HG02588 (cell line): ENCODE measurements around the gene WWC2.

Source experiments
- ATAC-seq: cut with Tn5 transposase; IDR thresholded peaks from one replicate; pipeline ENCODE4 v1.9.1; 2021; ENCODE audit warnings: mild to moderate bottlenecking, moderate library complexity; ENCODE audit not compliant: unreplicated experiment

WWC2 gene

DNA sequence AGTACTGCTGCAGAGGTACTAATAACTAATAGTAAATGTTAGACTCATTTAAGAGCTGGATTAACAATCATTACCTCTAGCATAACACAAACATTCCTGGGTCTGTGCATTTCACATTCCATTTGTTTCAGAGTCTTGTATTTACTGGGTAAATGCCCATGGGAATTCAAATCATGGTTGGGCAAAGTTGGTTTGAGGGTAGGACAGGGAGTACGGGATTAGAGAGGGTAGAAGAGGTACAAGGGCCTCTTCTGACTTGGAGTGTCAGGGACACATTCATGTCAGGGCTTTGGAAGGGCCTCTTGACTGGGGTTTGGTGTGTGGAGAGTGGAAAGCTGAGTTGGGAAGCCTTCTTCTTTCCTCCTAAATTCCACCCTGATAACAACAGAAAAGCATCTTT, 65.9 kb downstream of the WWC2 start:
- no peak for ATAC-seq

DNA sequence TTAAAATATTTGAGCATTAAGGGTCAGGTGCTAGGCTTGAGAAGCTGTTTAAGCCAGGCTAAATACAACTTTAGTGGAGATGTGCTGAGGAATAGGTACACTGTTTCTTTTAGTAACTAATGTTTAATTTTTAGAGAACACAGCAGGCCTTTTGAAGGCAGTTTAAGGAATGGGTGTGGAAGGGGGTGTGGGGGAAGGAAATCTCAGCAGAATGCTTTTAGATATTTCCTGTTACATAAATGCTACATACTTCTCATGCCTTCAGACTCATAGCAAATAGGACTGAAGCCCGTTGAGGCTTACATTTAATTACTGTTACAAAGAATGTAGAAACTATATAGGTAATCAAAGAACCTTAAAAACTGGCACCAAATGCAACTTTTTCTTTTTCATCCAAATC, 66.3 kb downstream of the WWC2 start:
- ATAC-seq = no peak

DNA sequence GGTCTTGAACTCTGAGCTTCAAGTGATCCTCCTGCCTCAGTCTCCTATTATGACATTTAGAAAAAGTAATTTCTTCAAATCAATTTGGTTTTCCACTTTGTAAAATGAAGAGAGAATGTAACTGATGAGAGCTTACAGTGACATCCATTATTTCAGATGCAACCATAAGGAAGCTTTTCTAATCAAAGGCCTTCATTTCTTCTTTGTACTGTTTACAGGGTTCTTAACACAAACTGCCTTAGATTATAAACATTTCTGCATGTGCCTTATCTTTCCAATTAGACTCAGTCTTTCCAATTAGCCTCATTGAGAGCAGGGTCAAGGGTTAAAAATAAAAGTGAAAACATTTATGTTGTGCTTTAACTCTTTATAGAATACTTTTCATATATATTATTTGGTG, 71.8 kb downstream of the WWC2 start:
- no peak for ATAC-seq

DNA sequence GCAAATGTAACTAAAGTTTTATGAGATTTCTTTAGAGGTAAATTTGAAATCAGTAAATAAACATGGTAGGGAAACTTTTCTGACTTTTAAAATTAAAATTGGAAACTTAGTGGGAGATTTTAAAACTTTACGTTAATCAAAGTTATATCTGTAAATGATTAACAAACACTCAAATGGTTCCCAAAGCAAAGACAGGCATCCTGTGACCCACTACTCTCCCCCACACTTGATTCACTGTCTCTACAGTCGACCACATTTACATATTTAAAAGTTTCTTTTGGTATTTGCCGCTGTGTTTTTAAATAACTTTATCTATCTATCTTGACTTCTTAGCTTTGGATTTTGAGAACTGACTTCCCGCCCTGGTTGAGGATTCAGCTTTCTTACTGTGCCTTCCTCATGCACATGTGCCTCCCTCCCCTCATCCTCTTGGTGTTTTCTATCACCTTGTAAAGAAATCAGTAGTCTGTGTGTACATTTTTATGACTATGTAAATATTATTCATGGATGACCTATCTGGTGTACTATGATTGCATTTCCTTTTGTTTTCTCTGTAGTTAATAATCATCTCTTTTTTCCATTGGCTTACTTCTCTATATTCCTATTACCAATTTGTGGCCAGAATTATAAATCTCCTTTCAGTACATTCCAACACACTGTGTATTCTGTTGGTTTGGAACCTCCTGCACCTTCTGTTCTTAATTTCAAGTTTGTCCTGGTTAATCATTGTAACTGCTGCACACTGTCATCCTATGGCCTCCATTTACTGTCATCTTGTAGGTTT, 72.6 kb downstream of the WWC2 start:
- ATAC-seq = no peak

DNA sequence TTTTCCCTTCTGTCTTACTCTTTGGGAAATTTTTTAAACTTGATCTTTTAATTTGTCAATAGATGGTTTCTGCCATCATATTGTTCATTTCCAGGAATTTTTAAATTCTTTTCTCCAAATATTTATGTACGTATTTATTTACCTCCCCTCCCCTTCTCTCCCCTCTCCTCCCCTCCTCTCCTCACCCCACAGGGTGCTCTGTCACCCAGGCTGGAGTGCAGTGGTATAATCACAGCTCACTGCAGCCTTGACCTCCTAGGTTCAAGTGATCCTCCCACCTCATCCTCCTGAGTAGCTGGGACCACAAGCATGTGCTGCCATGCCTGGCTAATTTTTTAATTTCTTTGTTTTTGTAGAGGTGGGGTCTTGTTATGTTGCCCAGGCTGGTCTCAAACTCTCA, 73.8 kb downstream of the WWC2 start:
- no peak for ATAC-seq

DNA sequence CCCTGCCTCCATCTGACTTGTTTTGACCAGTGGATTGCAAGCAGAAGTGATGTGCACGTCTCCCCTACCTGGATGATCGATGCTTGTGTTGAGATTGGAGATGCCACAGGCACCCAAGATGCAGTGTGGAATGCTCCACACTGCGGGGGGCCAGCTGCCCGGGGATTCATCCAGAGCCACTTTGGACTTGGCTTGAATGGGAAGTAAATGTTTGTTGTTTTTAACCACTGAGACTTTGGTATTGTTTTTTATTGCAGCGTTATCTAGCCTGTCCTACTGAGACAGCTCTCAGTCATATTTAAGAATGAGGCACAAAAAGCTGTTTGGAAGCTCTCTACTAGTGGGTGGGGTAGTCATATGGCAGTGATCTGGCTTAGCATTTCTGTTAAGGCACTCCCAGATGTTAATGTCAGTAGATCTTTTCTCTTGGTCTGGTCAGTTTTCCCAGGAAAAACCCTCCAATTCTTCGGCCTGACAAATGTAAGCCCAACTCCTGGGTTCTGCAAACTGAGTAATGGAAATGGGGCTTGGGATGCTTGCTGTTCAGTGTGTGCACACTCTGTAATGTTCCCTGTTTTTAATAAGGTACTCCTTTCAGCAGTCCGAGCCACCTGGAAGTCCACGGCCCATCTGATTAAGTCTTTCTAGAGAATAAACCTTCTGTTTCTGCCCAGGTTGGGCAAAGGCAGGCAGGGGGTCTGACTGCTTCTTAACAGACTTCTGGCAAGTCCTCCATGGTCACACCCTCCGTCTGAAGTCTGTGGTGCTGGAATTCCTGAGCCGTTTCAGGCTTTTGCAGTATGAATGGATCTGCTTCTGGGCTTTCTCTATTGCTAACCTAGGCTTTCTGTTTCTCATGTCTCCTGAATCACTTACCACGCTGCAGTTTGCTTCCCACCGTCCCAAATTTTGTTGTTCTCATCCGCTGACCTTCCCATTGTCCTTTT, 74.8 kb downstream of the WWC2 start:
- no peak for ATAC-seq

DNA sequence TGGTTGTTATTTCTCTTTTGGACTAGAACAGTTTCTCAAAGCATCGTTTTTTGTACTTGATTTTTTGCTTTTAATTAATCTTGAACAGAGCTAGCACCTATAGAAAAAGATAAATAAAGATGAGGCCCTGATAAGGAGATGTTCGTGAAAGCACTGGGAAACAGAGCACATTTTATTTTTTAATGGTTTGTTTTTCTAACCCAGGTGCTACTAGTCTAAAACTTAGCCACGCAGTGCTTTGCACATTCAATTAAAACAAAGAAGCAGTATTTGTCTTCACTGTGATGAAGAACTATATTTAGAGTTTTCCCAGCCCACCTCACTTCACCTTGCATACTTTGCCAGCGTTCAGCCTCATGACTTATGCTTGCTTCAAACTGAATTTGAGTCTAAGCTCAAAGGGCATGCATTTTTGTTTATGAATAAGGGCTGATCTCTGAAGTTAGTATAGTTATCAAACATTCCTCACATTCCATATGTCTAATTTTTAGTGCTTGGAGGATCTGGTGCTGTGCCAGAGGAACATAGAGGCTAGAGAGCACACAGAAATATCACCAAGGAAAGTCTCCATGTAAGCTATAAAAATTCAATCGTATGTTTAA, 76.7 kb downstream of the WWC2 start:
- ATAC-seq = no peak

DNA sequence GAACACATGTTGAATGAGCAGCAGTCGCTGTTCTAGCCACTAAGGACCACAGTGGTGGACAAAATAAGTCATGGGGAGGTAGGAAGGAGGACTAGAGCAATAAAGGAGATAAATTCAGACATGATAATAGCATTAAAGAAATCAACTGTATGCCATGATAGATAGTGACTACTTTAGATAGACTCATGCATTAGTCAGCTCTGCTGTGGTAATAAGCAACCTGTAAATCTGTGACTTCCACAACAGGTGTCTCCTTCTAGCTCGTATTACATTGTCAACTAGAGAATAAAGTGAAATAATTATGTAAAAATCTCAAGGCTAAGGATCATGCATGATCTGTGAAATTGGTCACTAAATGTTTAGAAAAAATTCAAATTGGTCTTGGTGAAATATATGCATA, 77.9 kb downstream of the WWC2 start:
- ATAC-seq = no peak

DNA sequence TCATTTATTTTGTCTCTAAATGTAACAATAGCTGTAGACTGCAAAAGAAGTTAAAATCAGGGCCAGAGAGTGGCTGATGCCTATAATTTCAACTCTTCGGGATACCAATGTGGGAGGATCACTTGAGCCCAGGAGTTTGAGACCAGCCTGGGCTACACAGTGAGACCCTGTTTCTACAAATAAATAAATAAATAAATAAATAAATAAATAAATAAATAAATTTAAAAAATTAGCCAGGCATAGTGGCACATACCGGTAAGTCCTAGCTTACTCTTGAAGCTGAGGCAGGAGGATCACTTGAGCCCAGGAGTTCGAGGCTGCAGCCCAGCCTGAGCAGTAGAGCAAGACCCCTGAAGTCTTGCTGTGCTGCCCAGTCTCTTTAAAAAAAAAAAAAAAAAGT, 79.1 kb downstream of the WWC2 start:
- no peak for ATAC-seq

DNA sequence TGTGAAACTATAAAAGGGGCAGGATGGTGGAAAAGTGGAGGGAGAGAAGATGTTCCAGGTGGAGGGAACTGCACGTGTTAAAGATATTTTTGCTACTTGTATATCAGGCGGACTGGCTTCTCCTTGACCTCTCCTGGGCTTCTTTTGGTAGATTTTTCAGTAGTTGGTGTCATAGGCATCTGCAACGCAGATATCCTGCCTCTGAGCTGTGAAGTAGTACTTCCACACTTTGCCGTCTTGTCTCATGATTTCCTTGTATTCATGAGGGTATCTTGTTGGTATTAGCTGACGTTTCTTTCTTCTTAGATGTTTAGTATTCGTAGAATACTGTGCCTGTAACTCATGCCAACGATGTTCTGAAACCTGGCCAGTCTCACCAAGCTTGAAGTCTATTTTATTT, 81.0 kb downstream of the WWC2 start:
- ATAC-seq = no peak

DNA sequence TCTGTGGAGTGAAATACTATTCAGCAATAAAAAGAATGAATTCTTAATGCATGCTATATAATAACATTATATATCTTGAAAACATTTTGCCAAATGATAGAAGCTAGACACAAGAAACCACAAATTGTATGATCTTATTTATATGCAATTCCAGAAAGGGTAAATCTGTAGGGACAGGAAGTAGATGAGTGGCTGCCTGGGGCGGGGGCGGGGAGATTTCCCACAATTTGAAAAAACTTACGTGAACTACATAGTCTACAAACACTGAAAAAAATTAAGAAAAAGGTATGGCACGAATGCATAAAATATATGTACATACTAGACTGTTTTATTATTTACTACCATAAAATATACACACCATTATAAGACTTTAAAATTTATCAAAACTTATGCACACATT, 81.6 kb downstream of the WWC2 start:
- no peak for ATAC-seq

DNA sequence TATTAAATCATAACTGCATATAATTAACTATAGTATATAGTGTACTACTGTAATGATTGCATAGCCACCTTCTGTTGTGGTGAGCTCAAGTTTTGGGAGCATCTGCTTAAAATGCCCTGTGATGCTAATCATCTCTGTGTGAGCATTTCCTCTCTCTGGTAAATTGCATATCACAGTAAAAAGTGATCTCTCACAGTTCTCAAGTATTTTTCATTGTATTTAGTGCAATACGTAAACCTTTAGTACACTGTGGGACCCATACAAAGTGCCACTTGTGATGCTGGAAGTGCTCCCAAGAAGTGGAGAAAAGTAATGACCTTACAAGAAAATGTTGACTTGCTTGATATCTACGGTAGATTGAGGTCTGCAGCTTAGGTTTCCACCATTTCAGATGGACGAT, 82.0 kb downstream of the WWC2 start:
- no peak for ATAC-seq

DNA sequence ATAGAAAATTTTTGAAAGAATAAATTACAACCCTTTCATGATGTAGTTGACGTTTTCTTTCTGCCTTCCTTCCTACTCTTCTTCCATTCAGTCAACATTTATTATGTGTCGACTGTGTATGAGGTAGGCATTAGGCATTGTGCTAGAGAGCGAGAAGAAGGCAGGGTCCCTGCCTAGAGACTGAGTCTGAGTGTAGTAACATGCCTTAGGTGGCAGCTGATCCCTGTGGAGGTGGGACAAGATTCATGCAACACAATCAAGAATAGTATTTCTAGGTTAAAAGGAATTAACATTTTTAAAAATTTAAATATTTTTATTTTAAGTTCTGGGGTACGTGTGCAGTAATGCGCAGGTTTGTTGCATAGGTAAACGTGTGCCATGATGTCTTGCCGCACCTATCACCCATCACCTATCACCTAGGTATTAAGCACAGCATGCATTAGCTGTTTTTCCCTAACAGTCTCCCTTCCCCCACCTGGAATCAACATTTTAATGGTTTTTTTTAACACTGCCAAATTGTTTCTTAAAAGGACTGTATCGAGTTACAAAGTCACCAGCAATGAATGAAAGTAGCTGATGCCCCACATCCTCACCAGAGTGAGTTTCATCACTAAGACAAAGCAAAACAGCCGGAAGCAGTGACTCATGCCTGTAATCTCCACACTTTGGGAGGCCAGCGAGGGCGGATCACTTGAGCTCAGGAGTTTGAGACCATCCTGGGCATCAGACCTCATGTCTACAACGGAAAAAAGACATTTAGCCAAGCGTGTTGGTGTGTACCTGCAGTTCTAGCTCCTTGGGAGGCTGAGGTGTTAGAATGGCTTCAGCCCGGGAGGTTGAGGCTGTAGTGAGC, 84.0 kb downstream of the WWC2 start:
- ATAC-seq = no peak

DNA sequence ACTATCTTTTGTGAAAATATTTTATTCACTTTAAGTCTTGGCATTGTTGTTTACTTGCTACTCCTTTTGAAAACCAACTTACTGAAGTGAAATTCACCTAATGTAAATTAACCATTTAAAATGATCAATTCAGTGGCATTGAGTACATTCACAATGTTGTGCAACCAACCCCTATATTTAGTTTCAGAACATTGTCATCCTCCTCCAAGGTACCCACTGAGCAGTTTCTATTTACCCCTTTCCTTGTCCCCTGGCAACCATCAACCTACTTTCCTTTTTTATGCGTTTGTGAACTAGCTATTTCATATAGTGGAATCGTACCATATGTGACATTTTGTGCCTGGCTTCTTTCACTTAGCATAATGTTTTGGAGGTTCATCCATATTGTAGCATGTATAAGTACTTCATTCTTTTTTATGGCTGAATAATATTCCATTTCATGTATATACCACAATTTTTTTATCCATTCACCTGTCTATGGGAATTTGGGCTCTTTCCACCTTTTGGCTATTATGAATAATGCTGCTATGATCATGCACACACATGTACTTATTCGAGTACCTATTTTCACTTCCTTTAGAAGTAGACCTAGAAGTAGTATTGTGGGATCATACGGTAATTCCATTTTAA, 85.0 kb downstream of the WWC2 start:
- no peak for ATAC-seq

DNA sequence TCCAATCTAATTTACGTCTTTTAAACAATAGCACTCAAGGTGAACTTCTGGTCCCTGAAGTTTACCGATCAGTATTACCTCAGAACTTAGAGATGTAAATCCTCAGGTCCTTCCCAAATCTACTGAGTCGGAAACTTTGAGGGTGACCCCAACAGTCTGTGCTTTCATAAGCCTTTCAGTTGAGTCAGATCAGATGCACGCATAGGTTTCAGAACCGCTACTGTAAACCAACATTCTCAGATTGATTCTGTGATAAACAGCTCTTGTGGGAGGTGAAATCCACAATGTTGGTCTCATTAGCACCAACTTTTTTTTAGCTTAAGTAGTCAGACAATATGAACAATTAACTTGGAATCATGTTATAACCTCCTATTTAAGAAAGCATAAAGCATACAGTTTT, 86.0 kb downstream of the WWC2 start:
- ATAC-seq = no peak

DNA sequence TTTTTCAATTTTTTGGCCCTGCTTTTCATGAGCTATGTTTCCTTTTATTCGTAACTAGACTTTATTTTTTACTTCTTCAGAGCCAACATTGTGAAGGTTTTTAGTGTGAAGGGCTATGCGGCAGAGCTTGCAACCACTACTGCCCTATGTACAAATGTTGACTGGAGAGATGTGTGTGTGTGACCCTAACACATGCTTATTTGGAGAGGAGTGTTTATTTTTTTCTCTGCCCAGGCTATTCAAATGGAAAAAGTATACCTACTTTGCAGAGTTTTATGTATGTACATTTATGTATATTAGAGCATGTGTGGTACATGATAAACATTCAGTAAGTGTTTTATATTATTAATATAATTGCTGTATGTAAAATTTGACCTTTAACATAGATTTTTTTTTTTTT, 86.5 kb downstream of the WWC2 start:
- no peak for ATAC-seq

DNA sequence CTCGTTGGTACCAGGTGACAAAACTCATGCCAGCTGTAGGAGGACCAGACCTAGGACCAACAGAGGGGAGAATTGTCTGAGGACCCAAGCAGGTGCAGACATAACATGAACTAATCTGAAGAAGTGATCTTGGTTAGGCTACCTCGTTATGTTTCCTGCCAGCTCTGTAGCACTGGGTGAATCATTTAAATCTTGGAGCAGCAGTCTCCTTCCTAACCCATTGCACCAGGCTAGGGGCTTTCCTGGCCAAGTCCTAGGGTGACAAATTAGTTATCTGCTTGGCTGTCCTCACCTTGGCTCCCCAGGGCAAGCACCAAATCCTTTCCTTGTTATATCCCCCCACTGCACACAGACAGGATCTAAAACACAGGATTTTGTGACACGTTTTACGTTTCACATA, 87.8 kb downstream of the WWC2 start:
- no peak for ATAC-seq

DNA sequence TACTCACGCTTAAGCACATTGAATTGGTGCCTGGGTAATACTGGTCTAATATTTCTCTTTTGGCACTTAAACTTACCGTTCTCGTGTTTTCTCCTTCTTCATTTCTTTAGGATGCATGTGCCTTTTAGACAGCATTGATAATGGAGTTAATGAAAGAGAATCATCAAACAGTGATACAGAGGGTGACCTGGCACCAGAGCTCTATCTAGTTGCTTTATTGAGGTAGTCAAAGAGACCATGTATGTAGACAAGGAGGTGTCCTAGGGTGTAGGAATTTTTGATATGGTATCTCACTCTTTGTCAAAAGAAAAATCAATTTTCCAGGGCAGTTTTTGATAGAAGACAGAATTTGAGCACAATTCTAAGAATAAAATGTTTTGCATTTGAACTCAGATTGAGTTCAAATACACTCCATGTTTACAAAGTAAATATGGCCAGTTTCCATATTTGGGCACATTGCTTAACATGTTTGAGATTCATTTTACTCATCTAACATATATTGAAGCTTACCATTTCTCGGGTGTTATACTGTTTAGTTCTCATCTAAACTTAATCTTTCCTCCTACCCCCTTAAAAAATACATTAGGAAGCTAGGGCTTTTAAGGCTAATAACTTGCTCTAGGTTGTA, 92.0 kb downstream of the WWC2 start:
- no peak for ATAC-seq

DNA sequence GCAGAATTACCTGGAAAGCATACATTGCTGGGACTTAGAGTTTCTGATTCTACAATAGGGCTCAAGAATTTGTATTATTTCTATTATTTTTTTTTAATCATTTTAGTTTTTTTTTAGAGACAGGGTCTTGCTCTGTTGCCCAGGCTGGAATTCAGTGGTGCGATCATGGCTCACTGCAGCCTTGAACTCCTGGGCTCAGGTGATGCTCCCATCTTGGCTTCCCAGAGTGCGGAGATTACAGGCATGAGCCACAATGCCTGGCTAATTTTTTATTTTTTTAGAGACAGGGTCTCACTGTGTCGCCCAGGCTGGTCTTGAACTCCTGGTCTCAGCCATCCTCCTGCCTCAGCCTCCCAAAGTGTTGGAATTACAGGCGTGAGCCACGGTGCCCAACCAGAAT, 92.6 kb downstream of the WWC2 start:
- ATAC-seq = no peak

DNA sequence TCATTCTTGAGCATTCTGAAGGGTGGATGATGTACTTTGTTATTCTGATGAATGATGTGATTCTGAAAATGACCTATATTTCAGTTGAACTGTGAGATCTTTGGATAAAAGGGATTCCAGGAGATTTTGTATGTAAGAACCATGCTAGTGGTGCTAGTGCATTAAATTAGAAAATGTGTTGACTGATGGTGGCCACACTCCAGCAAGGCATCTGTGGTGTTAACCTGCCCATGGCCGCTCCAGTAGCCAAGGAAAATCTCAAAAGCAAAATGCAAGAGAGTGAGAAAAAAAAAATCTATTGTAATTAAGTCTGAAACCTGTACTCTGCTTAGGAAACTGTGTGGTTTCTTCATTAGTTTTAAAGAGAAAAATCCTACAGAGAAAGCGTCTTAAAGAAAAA, 93.5 kb downstream of the WWC2 start:
- ATAC-seq = no peak
